EL (cell line): ENCODE results near the gene TET1.
A peak's percentile ranks its signal among the peaks of the same experiment; 100 is the strongest.
"Not testable (repeated sequence)": the region's sequence is repeated elsewhere in the genome, so short reads cannot be mapped to it uniquely, and the experiment has no call there.

Experiments used
- DNase-seq: peaks from one replicate; pipeline ENCODE4 v3.0.0-alpha.2; 2016

TET1 gene

GRCh38 chr10:68560186-68560942 lies at the start of gene TET1:
TET1 (plus strand) TSS chr10:68560337; CDS start chr10:68572339, 12,002 bp downstream.
- DNase-seq: peak; percentile 71

- not testable (repeated sequence) for DNase-seq
Measured at GRCh38 chr10:68516216-68516615, 43.9 kb upstream of the TET1 start.

- peak; percentile 62 for DNase-seq
Measured at GRCh38 chr10:68516766-68517165, 43.4 kb upstream of the TET1 start.

GRCh38 chr10:68517188-68517587 lies 42.9 kb upstream of the TET1 start:
- peak; percentile 5 for DNase-seq

- DNase-seq: not testable (repeated sequence)
Measured at GRCh38 chr10:68518609-68519008, 41.5 kb upstream of the TET1 start.

GRCh38 chr10:68525490-68526038 lies 34.6 kb upstream of the TET1 start:
- DNase-seq: not testable (repeated sequence)

GRCh38 chr10:68526634-68527307 lies 33.4 kb upstream of the TET1 start:
- DNase-seq: no peak

- DNase-seq: no peak
Measured at GRCh38 chr10:68536973-68537372, 23.2 kb upstream of the TET1 start.

GRCh38 chr10:68537796-68538195 lies 22.3 kb upstream of the TET1 start:
- no peak for DNase-seq

GRCh38 chr10:68543004-68543918 lies 16.9 kb upstream of the TET1 start:
- DNase-seq: peak; percentile 56

- DNase-seq: peak; percentile 82
Measured at GRCh38 chr10:68550747-68551411, 9.3 kb upstream of the TET1 start.

- peak; percentile 6 for DNase-seq
Measured at GRCh38 chr10:68553138-68553537, 7.0 kb upstream of the TET1 start.

- DNase-seq: no peak
Measured at GRCh38 chr10:68553599-68553998, 6.5 kb upstream of the TET1 start.

GRCh38 chr10:68558478-68558877 lies 1.7 kb upstream of the TET1 start:
- DNase-seq: no peak

GRCh38 chr10:68559251-68559650 lies 886 bp upstream of the TET1 start:
- no peak for DNase-seq

GRCh38 chr10:68559841-68560185 lies 324 bp upstream of the TET1 start:
- no peak for DNase-seq

GRCh38 chr10:68560943-68561864 lies 1.1 kb downstream of the TET1 start:
- peak; percentile 69 for DNase-seq

- peak; percentile 52 for DNase-seq
Measured at GRCh38 chr10:68561865-68562649, 1.9 kb downstream of the TET1 start.

- DNase-seq: peak; percentile 66
Measured at GRCh38 chr10:68562661-68563570, 2.8 kb downstream of the TET1 start.
